HG03469 (cell line): ENCODE data around the gene LRCH1.

ENCODE experiments used
- ATAC-seq: cut with Tn5 transposase; IDR thresholded peaks from one replicate; pipeline ENCODE4 v1.9.1; 2021; ENCODE audit warnings: mild to moderate bottlenecking, moderate library complexity, moderate number of reproducible peaks; ENCODE audit not compliant: unreplicated experiment

LRCH1 gene

GRCh38 chr13:46687810-46688209 lies 134.8 kb downstream of the LRCH1 start:
- peak; percentile 51 for ATAC-seq

- ATAC-seq, result no peak
Measured at GRCh38 chr13:46688306-46688705, 135.3 kb downstream of the LRCH1 start.

GRCh38 chr13:46698014-46698413 lies 145.0 kb downstream of the LRCH1 start:
- ATAC-seq, result no peak

GRCh38 chr13:46698910-46699460 lies 146.0 kb downstream of the LRCH1 start:
- ATAC-seq, result no peak

GRCh38 chr13:46712524-46712923 lies 159.6 kb downstream of the LRCH1 start:
- no peak for ATAC-seq

GRCh38 chr13:46715363-46715762 lies 162.4 kb downstream of the LRCH1 start:
- ATAC-seq, result no peak

GRCh38 chr13:46716821-46717220 lies 163.9 kb downstream of the LRCH1 start:
- ATAC-seq, result no peak

- no peak for ATAC-seq
Measured at GRCh38 chr13:46717275-46717674, 164.3 kb downstream of the LRCH1 start.

- ATAC-seq, result no peak
Measured at GRCh38 chr13:46717856-46718255, 164.9 kb downstream of the LRCH1 start.

- ATAC-seq, result no peak
Measured at GRCh38 chr13:46720189-46720588, 167.2 kb downstream of the LRCH1 start.

- no peak for ATAC-seq
Measured at GRCh38 chr13:46721054-46721453, 168.1 kb downstream of the LRCH1 start.

- ATAC-seq, result no peak
Measured at GRCh38 chr13:46726347-46726746, 173.4 kb downstream of the LRCH1 start.

- ATAC-seq, result no peak
Measured at GRCh38 chr13:46728777-46729176, 175.8 kb downstream of the LRCH1 start.

- ATAC-seq, result no peak
Measured at GRCh38 chr13:46731535-46731934, 178.6 kb downstream of the LRCH1 start.

- no peak for ATAC-seq
Measured at GRCh38 chr13:46735425-46735824, 182.5 kb downstream of the LRCH1 start.

- no peak for ATAC-seq
Measured at GRCh38 chr13:46736541-46737310, 183.8 kb downstream of the LRCH1 start.

- ATAC-seq, result no peak
Measured at GRCh38 chr13:46738055-46738454, 185.1 kb downstream of the LRCH1 start.

GRCh38 chr13:46738766-46739165 lies 185.8 kb downstream of the LRCH1 start:
- ATAC-seq, result no peak

GRCh38 chr13:46739447-46740098 lies 186.6 kb downstream of the LRCH1 start:
- no peak for ATAC-seq

- ATAC-seq, result no peak
Measured at GRCh38 chr13:46743191-46743590, 190.2 kb downstream of the LRCH1 start.

- no peak for ATAC-seq
Measured at GRCh38 chr13:46745062-46745461, 192.1 kb downstream of the LRCH1 start.

- no peak for ATAC-seq
Measured at GRCh38 chr13:46745706-46746105, 192.7 kb downstream of the LRCH1 start.
